ENCODE measurements around the gene LRRC8D. TPM values are rescaled to one million over a fixed set of nuclear protein-coding genes. Genes with fewer than 3 reads are reported as not detected.

LRRC8D gene
- total and polyA plus RNA-seq, 9 of the 15 experiments (the other 6 are each of a cell fraction or from before 2014, with no cell fraction given), result 3.4 to 53.9 (median 15.9) TPM

- FAIRE-seq (no peak), DNase-seq (ENCODE audit: extremely low read depth in 1 of 4, low spot score in 3 of 4) (no peak), ATAC-seq (no peak)
- no peaks in the 10 kb centered on the region for H4K20me1 ChIP-seq (replicated peaks; ENCODE audit: control insufficient read depth, insufficient read depth, low read length)
- no peaks in the 10 kb centered on the region for H3K79me2 ChIP-seq (ENCODE audit: control insufficient read depth, insufficient read depth, low read length)
- H3K36me3 ChIP-seq (ENCODE audit: control insufficient read depth, insufficient read depth, low read length), result peaks cover 50% of the 10 kb centered on the region
- H2AFZ ChIP-seq (ENCODE audit: low read depth, low read length), result no peak overlapping the region
- ChIA-PET POLR2A (interaction anchor here (1.5 kb wide), 1 partner anchor 15 kb away, joined by 5 read pairs; no protein-coding TSS in a partner anchor), CTCF (ENCODE audit: low intra/inter-chr PET ratio) (no interaction called here)
- H3K4me1 ChIP-seq (replicated peaks in 1 of 2; ENCODE audit: control insufficient read depth in 2 of 2, insufficient read depth in 2 of 2, low read length in 2 of 2), result peaks cover 0 to 29% of the 10 kb centered on the region in 2 experiments; a peak in 4 of 5 replicates
- H3K4me3 ChIP-seq, result no peak overlapping the region
- H3K9ac ChIP-seq (ENCODE audit: insufficient read depth in 1 of 2, low read depth in 2 of 2, low read length in 2 of 2), result no peak overlapping the region
- no peak overlapping the region for H3K4me2 ChIP-seq (ENCODE audit: insufficient read depth, low read length)
- intact Hi-C loops (cut with micrococcal nuclease) (no loop called here), in situ Hi-C loops (cut with MboI) (no loop called here)
- no TSS peak for BruUV-seq (replicated peaks)
- no peaks in the 10 kb centered on the region for H3K9me1 ChIP-seq (ENCODE audit: control insufficient read depth, insufficient read depth, low read length)
- H3K27ac ChIP-seq (ENCODE audit: extremely low read depth, low read depth, low read length), result no peak overlapping the region
- 93% methylated on average over 11 of the region's 11 CpGs for WGBS (ENCODE audit: insufficient coverage, low coverage, missing lambda C conversion rate)
- H3K9me3 ChIP-seq (replicated peaks; ENCODE audit: control insufficient read depth, insufficient read depth, low read depth, low read length), result no peaks in the 10 kb centered on the region
- no peaks in the 10 kb centered on the region for H3K27me3 ChIP-seq (ENCODE audit: control insufficient read depth in 2 of 2, insufficient read depth in 2 of 2, low read length in 2 of 2)
- no peak for TF ChIP-seq ZNF324 (CRISPR knock-in tag; IDR thresholded peaks at IDR 0.05)
- TF ChIP-seq BCOR (IDR thresholded peaks at IDR 0.05), result no peak
- TF ChIP-seq TSHZ1 (CRISPR knock-in tag; IDR thresholded peaks at IDR 0.05), result no peak
- TF ChIP-seq SOX6 (IDR thresholded peaks at IDR 0.05), result no peak
- no peak for TF ChIP-seq ETV1 (tag; conservative IDR thresholded peaks at IDR 0.05; ENCODE audit: low read depth)
- no peak for TF ChIP-seq ATF7 (IDR thresholded peaks at IDR 0.05)
- TF ChIP-seq MCM5 (IDR thresholded peaks at IDR 0.05; ENCODE audit: low read depth), result no peak
- no peak for TF ChIP-seq ZEB2 (IDR thresholded peaks at IDR 0.05)
- no peak for TF ChIP-seq MCM2 (IDR thresholded peaks at IDR 0.05; ENCODE audit: low read depth)
- TF ChIP-seq ZC3H11A (IDR thresholded peaks at IDR 0.05; ENCODE audit: low read depth, low read length), result no peak
- TF ChIP-seq ZNF407 (IDR thresholded peaks at IDR 0.05; ENCODE audit: low read depth), result no peak
Measured at GRCh38 chr1:89934461-89934860, 113.6 kb downstream of the LRRC8D start.
